HT-29 (cell line): Measurements from ENCODE around the gene SLC6A9. TPM values are rescaled to one million over a fixed set of nuclear protein-coding genes. Genes with fewer than 3 reads are reported as not detected.

Experiments used
- DNase-seq: peaks from one replicate; pipeline ENCODE4 v3.0.0-alpha.2; 2015; ENCODE audit warnings: low spot score
- total RNA-seq: library from RNA; depleted of rRNA; stranded (reverse); fragments of >200 nt; shearing (Covaris generic); gene quantifications from 2 replicates; pipeline ENCODE4 v1.2.3, GENCODE V29; 2014

Gene SLC6A9
- total RNA-seq, 1 experiment from 2014 or later: 1.0 TPM

- DNase-seq: no peak
These were observed 28.6 kb downstream of the SLC6A9 start for GRCh38 chr1:44002606-44003157.

GRCh38 chr1:44002165-44002564 lies 29.1 kb downstream of the SLC6A9 start:
- DNase-seq: no peak

- DNase-seq: no peak
These were observed 31.1 kb downstream of the SLC6A9 start for GRCh38 chr1:44000122-44000665.

- DNase-seq: no peak
These were observed 31.8 kb downstream of the SLC6A9 start for GRCh38 chr1:43999455-43999854.

GRCh38 chr1:43998000-43998378 lies 33.3 kb downstream of the SLC6A9 start:
- no peak for DNase-seq

- no peak for DNase-seq
These were observed 33.8 kb downstream of the SLC6A9 start for GRCh38 chr1:43997295-43997999.

- DNase-seq: no peak
These were observed 34.5 kb downstream of the SLC6A9 start for GRCh38 chr1:43996733-43997115.

GRCh38 chr1:43995984-43996732 lies 35.1 kb downstream of the SLC6A9 start:
- DNase-seq: no peak

- DNase-seq: peak; percentile 48
These were observed 36.2 kb downstream of the SLC6A9 start for GRCh38 chr1:43994794-43995790.

GRCh38 chr1:43994071-43994470 lies 37.2 kb downstream of the SLC6A9 start:
- no peak for DNase-seq

- no peak for DNase-seq
These were observed 37.9 kb downstream of the SLC6A9 start for GRCh38 chr1:43993206-43993914.

GRCh38 chr1:43992232-43992995 lies 38.8 kb downstream of the SLC6A9 start:
- no peak for DNase-seq

GRCh38 chr1:43991476-43992231 lies 39.6 kb downstream of the SLC6A9 start, which contains the start of gene CCDC24:
Gene CCDC24, plus strand, starts transcription at chr1:43991599. Its CDS starts 280 bp downstream, at chr1:43991879.
- peak; percentile 81 for DNase-seq

GRCh38 chr1:43991200-43991475 lies 40.1 kb downstream of the SLC6A9 start:
- no peak for DNase-seq

- no peak for DNase-seq
These were observed 40.7 kb downstream of the SLC6A9 start for GRCh38 chr1:43990271-43991199.

GRCh38 chr1:43987159-43987902 lies 43.9 kb downstream of the SLC6A9 start:
- DNase-seq: no peak

- no peak for DNase-seq
These were observed 44.5 kb downstream of the SLC6A9 start for GRCh38 chr1:43986712-43987111.
